GM19025 (cell line): Measurements from ENCODE around the gene PER2.

Experiments
- ATAC-seq: cut with Tn5 transposase; IDR thresholded peaks from one replicate; pipeline ENCODE4 v1.9.1; 2021; ENCODE audit warnings: mild to moderate bottlenecking, low read depth, moderate library complexity; ENCODE audit not compliant: unreplicated experiment

The PER2 gene

GRCh38 chr2:238271061-238271554 is 17.3 kb downstream of the PER2 start:
- ATAC-seq: no peak

- ATAC-seq: no peak
Observed at GRCh38 chr2:238270606-238271005, 17.8 kb downstream of the PER2 start.

GRCh38 chr2:238269741-238270140 is 18.7 kb downstream of the PER2 start:
- no peak for ATAC-seq

DNA sequence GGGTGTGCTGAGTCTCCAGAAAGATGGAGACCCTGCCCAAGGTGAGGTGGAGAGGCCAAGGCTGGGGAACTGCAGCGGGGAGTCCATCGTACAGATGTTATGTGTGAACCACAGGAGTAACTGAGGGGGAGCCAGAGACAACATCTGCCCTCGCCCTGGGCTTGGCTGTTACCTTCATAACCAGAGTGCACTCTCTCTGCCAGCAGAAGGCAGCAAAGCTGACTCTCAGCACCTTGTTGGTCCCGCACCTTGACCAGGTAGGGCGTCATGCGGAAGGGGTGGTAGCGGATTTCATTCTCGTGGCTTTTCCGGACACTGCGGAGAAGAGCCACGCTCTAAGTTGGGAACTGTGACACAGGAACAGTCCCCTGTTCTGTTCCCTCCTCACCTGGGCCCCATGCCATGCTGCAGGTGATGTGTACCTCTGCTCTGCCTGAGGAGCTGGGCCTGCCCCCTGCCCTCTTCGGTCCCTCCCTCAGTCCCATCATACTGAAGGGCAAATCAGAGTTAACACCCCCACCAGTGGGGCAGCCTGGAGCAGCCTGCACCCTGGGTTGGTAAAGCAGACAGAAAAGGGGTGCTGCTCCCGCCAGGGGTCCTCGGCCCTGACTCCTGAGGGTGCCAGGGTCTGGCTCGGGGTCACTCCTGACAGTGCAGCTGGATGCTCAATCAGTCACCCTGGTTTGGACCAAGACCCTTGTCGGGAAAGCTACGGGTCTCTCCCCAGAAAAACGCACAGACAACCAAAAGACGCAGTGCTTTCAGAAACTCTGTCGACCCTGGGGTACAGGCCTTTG is 20.3 kb downstream of the PER2 start:
- no peak for ATAC-seq

- ATAC-seq: no peak
Observed at GRCh38 chr2:238267341-238267710, 21.1 kb downstream of the PER2 start.

DNA sequence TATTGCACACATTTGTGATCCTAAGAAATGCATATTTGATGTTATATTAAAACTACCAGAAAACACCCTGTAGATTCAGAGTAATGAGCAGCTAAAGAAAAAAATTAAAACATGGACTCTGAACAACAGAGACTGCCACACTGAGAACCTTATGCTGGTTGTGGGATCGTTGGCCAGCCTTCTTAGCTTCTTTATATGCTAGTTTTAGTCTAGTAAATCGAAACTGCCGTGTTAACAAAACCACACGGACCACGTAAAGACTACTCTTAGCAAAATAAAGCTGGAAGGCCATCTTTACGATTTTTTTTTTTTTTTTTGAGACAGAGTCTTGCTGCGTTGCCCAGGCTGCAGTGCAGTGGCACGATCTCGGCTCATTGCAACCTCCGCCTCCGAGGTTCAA is 22.8 kb downstream of the PER2 start:
- no peak for ATAC-seq

- no peak for ATAC-seq
Observed at GRCh38 chr2:238264072-238264460, 24.3 kb downstream of the PER2 start.

DNA sequence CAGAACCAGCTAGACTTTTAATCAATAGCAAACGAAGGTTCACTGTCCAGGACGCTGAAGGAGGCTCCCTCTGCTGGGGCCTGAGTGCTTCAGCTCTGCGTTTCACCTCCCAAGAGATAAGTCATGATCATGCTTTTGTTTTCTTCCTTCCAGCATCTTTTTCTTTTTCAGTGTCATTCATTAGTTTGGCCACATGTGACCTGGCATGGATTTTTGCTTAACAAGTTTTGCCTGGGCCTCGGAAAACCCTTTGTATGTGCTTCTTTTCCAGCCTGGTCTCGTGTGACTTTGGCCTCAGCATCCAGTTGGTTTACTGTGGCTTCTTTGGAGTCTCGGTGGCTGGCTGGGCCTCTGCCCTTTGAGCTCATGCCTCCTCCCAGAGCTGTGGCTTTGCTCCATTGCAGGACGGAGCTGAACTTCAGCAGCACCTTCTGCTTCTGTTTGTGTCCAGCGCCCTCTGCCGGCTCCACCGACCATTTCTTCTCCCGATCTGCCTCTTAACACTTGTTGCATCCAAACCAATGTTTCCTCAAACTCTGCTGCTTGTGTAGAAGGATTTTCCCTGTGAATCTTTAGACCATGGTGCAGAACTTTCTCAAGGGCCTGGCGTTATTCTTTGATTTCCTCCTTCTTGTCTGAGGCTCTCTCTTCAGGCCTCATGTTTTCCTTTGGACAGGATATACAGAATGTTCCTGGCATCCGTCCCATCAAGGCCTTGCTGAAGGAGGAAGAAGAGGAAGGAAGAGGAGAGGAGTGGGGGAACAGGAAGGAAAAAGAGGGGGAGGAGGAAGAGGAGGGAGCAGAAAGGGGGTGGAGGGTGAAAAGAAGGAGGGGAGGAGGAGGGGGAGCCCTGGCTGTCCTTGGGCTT is 25.0 kb downstream of the PER2 start:
- no peak for ATAC-seq

GRCh38 chr2:238262496-238263122 is 25.8 kb downstream of the PER2 start:
- no peak for ATAC-seq

DNA sequence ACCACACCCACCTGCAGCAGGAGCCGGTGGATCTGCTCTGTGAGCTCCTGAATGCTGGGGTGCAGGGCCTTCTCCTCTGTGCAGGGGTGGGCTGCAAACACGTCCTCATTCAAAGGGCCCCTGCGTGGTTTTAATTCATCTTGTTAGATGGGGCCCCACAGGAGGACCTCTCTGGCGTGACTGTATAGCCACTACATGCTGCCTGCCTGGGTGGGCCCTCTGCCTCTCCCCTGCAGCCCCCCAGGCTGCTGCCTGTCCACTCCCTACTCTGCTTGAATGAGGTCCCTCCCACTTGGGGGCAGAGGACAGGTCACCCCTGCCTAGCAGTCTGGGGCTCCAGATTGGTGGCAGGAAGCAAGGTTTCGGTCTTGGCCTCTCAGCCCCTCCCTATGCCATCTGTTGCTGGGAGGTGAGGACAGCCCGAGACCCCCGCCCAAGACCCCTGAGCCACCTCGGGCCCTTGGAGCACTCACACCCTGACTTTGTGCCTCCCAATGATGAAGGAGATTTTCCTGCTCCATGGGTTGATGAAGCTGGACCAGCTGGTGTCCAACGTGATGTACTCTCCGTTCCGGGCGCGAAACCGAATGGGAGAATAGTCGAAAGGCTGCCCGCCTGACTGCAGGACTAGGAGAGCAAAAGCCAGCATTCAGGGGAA is 26.6 kb downstream of the PER2 start:
- ATAC-seq: no peak

DNA sequence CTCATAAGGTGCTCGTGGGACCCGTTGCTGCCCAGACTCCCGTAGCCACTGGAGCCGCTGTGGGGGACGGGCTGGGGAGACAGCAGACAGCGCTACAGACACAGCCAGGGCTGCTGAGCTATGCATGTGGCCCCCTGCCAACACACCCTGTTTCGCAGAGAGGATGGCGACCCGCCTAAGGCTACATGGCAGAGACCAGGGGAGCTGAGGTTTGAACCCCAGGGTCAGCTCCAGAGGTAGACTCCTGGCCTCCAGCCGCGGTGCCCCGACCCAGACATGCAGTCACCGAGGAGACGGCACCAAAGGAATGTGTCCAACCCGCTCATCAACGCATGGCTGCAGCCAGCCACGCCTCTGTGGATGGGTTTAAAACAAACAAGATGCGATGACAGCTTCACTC is 27.5 kb downstream of the PER2 start:
- ATAC-seq: no peak

- no peak for ATAC-seq
Observed at GRCh38 chr2:238259061-238260020, 29.1 kb downstream of the PER2 start.

DNA sequence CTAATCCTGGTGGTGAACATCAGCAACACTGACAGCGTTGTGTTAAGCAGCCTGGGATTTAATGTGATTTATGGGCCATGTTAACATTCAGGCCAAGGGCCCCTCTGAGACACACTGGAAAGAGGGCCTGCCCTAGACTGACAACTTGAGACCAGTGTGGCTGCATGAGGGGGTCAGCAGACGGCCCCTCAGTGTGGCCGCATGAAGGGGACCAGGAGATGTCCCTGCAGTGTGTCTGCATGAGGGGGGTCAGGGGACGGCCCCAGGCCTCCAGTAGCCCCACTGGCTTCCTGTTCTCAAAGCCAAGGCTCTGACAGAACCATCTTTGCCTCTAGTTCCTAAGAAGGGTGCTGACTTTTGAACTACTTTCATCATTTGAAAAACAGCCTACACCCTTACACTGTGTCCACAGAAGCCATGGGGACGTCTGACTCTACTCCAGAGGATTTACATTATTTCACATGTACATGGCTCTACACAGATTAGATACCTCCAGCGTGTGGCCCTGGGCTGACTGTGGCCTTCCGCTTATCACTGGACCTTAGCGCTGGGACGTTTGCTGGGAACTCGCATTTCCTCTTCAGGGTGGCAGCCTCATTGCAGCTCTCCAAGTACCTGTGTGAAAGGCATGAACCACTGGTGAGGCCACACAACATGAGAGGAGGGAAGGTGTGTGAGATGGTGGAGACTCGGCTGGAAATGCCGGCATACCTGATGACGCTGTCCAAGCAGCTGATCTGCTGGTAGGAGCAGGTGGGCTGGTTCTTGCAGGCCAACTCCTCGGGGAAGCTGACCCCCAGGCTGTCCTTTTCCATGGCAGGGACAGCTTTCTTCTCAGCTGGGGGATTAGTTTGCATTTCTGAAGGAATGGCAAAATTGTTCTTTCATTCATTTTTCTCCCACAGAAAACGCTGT is 30.4 kb downstream of the PER2 start:
- ATAC-seq: no peak

DNA sequence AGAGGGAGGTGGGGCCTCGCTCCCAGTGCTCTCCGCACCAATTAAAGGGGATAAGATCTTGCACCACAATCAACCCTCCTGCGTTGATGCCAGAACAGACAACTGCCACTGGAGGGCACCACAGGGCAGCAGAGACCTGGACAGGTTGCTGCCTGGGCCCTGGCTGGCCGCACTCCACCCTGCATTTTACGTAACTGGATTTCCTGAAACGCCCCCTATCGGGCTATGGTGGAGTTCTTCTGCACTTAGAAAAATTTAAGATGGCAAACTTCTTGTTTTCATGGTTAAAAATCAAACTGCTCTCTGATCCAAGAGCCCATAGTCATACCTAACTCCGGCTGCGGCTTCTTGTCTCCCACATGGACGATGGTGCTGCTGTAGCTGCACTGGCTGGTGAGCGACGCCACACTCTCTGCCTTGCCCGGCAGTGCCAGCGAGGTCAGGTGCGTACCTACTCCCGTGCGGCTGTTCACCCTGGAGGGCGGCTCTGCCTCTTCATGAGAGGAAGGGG is 31.8 kb downstream of the PER2 start:
- ATAC-seq: no peak

DNA sequence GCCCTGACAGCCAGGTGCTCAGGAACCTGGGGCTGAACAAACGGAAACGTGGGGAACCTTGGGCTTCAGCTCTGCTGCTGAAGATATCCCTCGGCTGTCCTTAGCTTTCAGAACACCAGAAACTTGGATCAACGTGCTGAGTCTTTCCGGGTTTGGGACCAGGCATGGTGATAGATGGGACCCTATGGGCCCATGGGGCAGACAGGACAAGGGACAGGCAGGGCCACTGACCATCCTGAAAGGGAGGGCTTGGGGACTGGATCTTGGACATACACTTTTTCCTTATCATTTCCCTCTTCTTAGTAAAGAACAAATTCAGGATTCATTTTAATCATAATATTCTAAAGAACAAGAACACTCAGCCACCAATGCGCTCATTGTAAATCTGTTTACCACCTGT is 32.3 kb downstream of the PER2 start:
- ATAC-seq: no peak

DNA sequence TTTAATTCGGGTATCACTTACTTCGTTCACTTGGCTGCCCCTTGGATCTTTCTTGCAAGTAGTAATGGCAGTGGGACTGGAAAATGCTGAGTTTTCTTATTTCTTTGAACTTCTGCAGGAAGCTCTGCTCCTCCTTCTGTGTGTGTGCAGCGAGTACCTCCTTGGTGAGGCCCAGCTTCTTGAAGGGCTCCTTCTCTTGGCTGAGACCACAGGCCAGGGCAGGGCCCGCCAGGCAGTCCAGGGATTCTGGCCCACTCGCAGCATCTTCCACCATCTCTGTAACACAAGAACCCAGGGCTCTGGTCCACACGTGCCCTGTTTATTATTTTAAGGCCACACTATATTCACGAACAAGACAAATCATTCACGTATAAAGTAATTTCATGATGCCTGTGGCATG is 32.8 kb downstream of the PER2 start:
- ATAC-seq: no peak

GRCh38 chr2:238255151-238255551 is 33.3 kb downstream of the PER2 start:
- ATAC-seq: no peak

- no peak for ATAC-seq
Observed at GRCh38 chr2:238254095-238254723, 34.2 kb downstream of the PER2 start.
